H9 (cell line): ENCODE data around the gene VIM. TPM values are rescaled to one million over a fixed set of nuclear protein-coding genes. Genes with fewer than 3 reads are reported as not detected.

ENCODE experiments used
- DNase-seq: peaks from one replicate; pipeline ENCODE4 v3.0.0-alpha.2; 2017
- H2AFZ ChIP-seq: one replicate; pipeline ENCODE4 v1.6.1; 2013; ENCODE audit warnings: mild to moderate bottlenecking, low read length, control low read depth, moderate library complexity
- H2AK5ac ChIP-seq: 2 replicates; pipeline ENCODE4 v1.6.1; 2013; ENCODE audit warnings: low read length, control low read depth, mixed read lengths; ENCODE audit not compliant: insufficient read length
- H2BK120ac ChIP-seq: one replicate; pipeline ENCODE4 v1.6.1; 2013; ENCODE audit warnings: low read depth, mild to moderate bottlenecking, low read length, control low read depth, inconsistent platforms; ENCODE audit not compliant: poor library complexity, severe bottlenecking
- H2BK12ac ChIP-seq: 2 replicates; pipeline ENCODE4 v1.6.1; 2013; ENCODE audit warnings: low read length, control low read depth, mixed read lengths, low read depth; ENCODE audit not compliant: insufficient read length
- H2BK15ac ChIP-seq: 2 replicates; pipeline ENCODE4 v1.6.1; 2013; ENCODE audit warnings: low read depth, low read length, control low read depth
- H2BK20ac ChIP-seq: one replicate; pipeline ENCODE4 v1.6.1; 2013; ENCODE audit warnings: low read depth, mild to moderate bottlenecking, low read length, control low read depth, inconsistent platforms; ENCODE audit not compliant: poor library complexity, severe bottlenecking
- H2BK5ac ChIP-seq: 2 replicates; pipeline ENCODE4 v1.6.1; 2013; ENCODE audit warnings: low read length, control low read depth, mixed read lengths; ENCODE audit not compliant: insufficient read length
- H3K14ac ChIP-seq: 2 replicates; pipeline ENCODE4 v1.6.1; 2013; ENCODE audit warnings: low read length, control low read depth; ENCODE audit not compliant: insufficient read depth
- H3K18ac ChIP-seq: 2 replicates; pipeline ENCODE4 v1.6.1; 2013; ENCODE audit warnings: low read depth, mild to moderate bottlenecking, mixed read lengths, low read length, control low read depth; ENCODE audit not compliant: insufficient read length
- H3K23ac ChIP-seq: 2 replicates; pipeline ENCODE4 v1.6.1; 2013; ENCODE audit warnings: low read length, control low read depth, mixed read lengths, low read depth; ENCODE audit not compliant: insufficient read length
- H3K23me2 ChIP-seq: 2 replicates; pipeline ENCODE4 v1.6.1; 2013; ENCODE audit warnings: low read depth, mild to moderate bottlenecking, mixed read lengths, low read length, control low read depth; ENCODE audit not compliant: insufficient read length, poor library complexity, severe bottlenecking
- H3K27ac ChIP-seq: 2 replicates; pipeline ENCODE4 v1.5.1; 2013; ENCODE audit warnings: low read length, control low read depth, mixed read lengths, low read depth; ENCODE audit not compliant: insufficient read length
- H3K27me3 ChIP-seq: 2 replicates; pipeline ENCODE4 v1.6.1; 2013; ENCODE audit warnings: low read length, control low read depth, inconsistent platforms; ENCODE audit not compliant: insufficient read depth
- H3K4ac ChIP-seq: 2 replicates; pipeline ENCODE4 v1.6.1; 2013; ENCODE audit warnings: low read depth, mild to moderate bottlenecking, control low read depth, inconsistent platforms, low read length, moderate library complexity
- H3K4me1 ChIP-seq: 2 replicates; pipeline ENCODE4 v1.6.1; 2013; ENCODE audit warnings: low read length, control low read depth, inconsistent platforms; ENCODE audit not compliant: insufficient read depth
- H3K4me2 ChIP-seq: 2 replicates; pipeline ENCODE4 v1.6.1; 2013; ENCODE audit warnings: low read length, control low read depth, mixed read lengths; ENCODE audit not compliant: insufficient read length, insufficient read depth
- H3K56ac ChIP-seq: 2 replicates; pipeline ENCODE4 v1.6.1; 2013; ENCODE audit warnings: low read depth, mild to moderate bottlenecking, mixed read lengths, low read length, control low read depth; ENCODE audit not compliant: insufficient read length
- H3K79me1 ChIP-seq: 2 replicates; pipeline ENCODE4 v1.6.1; 2013; ENCODE audit warnings: low read depth, mild to moderate bottlenecking, moderate library complexity, low read length, control low read depth, inconsistent platforms; ENCODE audit not compliant: insufficient read depth, poor library complexity, severe bottlenecking
- H3K79me2 ChIP-seq: 2 replicates; pipeline ENCODE4 v1.6.1; 2013; ENCODE audit warnings: low read length, control low read depth, inconsistent platforms; ENCODE audit not compliant: insufficient read depth
- H3K9ac ChIP-seq: 2 replicates; pipeline ENCODE4 v1.6.1; 2013; ENCODE audit warnings: low read length, control low read depth, mixed read lengths; ENCODE audit not compliant: insufficient read length; ENCODE audit errors: extremely low read depth
- H3K9me3 ChIP-seq: one replicate; pipeline ENCODE4 v1.6.1; 2013; ENCODE audit warnings: low read depth, low read length, inconsistent platforms; ENCODE audit not compliant: control insufficient read depth
- H3T11ph ChIP-seq: one replicate; pipeline ENCODE4 v1.6.1; 2013; ENCODE audit warnings: mild to moderate bottlenecking, low read length, control low read depth, inconsistent platforms
- H4K20me1 ChIP-seq: one replicate; pipeline ENCODE4 v1.6.1; 2013; ENCODE audit not compliant: control insufficient read depth, insufficient read length, insufficient read depth
- H4K5ac ChIP-seq: 2 replicates; pipeline ENCODE4 v1.6.1; 2013; ENCODE audit warnings: low read depth, mild to moderate bottlenecking, mixed read lengths, low read length, control low read depth; ENCODE audit not compliant: insufficient read length
- H4K8ac ChIP-seq: replicated peaks from 2 replicates; pipeline ENCODE4 v1.6.1; 2013; ENCODE audit warnings: low read length, control low read depth, mixed read lengths, low read depth; ENCODE audit not compliant: insufficient read length
- H4K91ac ChIP-seq: 2 replicates; pipeline ENCODE4 v1.6.1; 2013; ENCODE audit warnings: low read depth, mild to moderate bottlenecking, moderate library complexity, mixed read lengths, low read length, control low read depth; ENCODE audit not compliant: insufficient read length
- H3K27ac Mint-ChIP-seq, 3 experiments: 2 replicates in 2 of 3; 3 replicates in 1 of 3; pipeline ENCODE4 v1.8.0; 2020 to 2021; ENCODE audit warnings: mixed read lengths in 3 of 3, mild to moderate bottlenecking in 1 of 3, moderate library complexity in 1 of 3
- H3K27me3 Mint-ChIP-seq: 2 replicates; pipeline ENCODE4 v1.8.0; 2021; ENCODE audit warnings: low read depth, mild to moderate bottlenecking, moderate library complexity, mixed read lengths
- H3K36me3 Mint-ChIP-seq, 3 experiments: 2 replicates in 2 of 3; 3 replicates in 1 of 3; pipeline ENCODE4 v1.8.0; 2020 to 2021; ENCODE audit warnings: low read depth in 3 of 3, mixed read lengths in 3 of 3; ENCODE audit not compliant: insufficient read depth in 1 of 3
- H3K4me1 Mint-ChIP-seq, 2 experiments: 2 replicates each; pipeline ENCODE4 v1.8.0; 2020; ENCODE audit warnings: mixed read lengths in 2 of 2
- H3K4me3 Mint-ChIP-seq, 2 experiments: 2 replicates in 1 of 2; 3 replicates in 1 of 2; pipeline ENCODE4 v1.8.0; 2020 to 2021; ENCODE audit warnings: mild to moderate bottlenecking in 2 of 2, mixed read lengths in 2 of 2, moderate library complexity in 1 of 2
- H3K9me3 Mint-ChIP-seq, 2 experiments: 2 replicates in 1 of 2; 3 replicates in 1 of 2; pipeline ENCODE4 v1.8.0; 2020; ENCODE audit warnings: mild to moderate bottlenecking in 2 of 2, mixed read lengths in 2 of 2, moderate library complexity in 1 of 2
- WGBS: extraction: QIAGEN DNeasy Blood & Tissue Kit; methylation state at CpG from one replicate; pipeline ENCODE4 v1.1.7; 2013; ENCODE audit warnings: missing lambda C conversion rate, low lambda C conversion rate, mixed read lengths; ENCODE audit not compliant: insufficient read length; ENCODE audit errors: extremely low coverage; 5-methylcytosine and 5-hydroxymethylcytosine counted together
- total RNA-seq: library from RNA; stranded (reverse); gene quantifications from 2 replicates; pipeline ENCODE4 v1.2.1, GENCODE V29; 2021
- TF ChIP-seq, protein P1 (sequence below): fragments of 200-600 bp; sonication (generic); conservative IDR thresholded peaks from 3 replicates; pipeline ENCODE4 v1.8.0; 2021; ENCODE audit warnings: antibody characterized with exemption, mild to moderate bottlenecking

VIM gene
- total RNA-seq, 1 experiment from 2014 or later = 232 TPM

DNA sequence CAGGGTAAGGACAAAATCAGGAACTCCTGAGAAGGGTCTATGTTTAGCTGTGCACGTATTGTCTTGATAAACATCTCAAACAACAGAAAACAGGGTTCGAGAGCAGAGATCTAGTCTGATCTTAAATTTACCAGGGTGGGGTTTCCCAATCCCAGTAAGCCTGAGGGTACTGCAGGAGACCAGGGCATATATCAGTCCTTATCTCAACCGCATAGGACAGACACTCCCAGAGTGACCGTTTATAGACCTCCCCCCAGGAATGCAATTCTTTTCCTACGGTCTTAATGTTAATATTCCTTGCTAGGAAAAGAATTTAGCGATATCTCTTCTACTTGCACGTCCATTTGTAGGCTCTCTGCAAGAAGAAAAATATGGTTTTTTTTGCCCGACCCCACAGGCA, 35.5 kb downstream of the VIM start:
- H3K27ac ChIP-seq = no peak overlapping the region

More for the DNA sequence above, 35.5 kb downstream of the VIM start:
- no peak overlapping the region for H2AK5ac ChIP-seq
- H4K5ac ChIP-seq = no peak overlapping the region
- H2BK120ac ChIP-seq = no peak overlapping the region
- H2AFZ ChIP-seq = no peak overlapping the region
- DNase-seq = no peak
- Mint-ChIP-seq H3K27me3 (no peaks in the 10 kb centered on the region), H3K9me3 (peaks cover 44 to 46% of the 10 kb centered on the region in 2 experiments), H3K27ac (no peak overlapping the region), H3K4me1 (peaks cover 6 to 8% of the 10 kb centered on the region in 2 experiments; a peak in 3 of 4 replicates), H3K36me3 (peaks cover 14 to 38% (median 24%) of the 10 kb centered on the region in 3 experiments), H3K4me3 (no peak overlapping the region)
- H3K23ac ChIP-seq = no peak overlapping the region
- H2BK20ac ChIP-seq = no peak overlapping the region
- H3K9ac ChIP-seq = no peak overlapping the region
- H2BK15ac ChIP-seq = no peak overlapping the region
- no CpG with 5 or more reads among the region's 8 CpGs for WGBS
- no peak overlapping the region for H3K14ac ChIP-seq
- H3T11ph ChIP-seq = no peak overlapping the region
- H3K79me2 ChIP-seq = no peaks in the 10 kb centered on the region
- no peaks in the 10 kb centered on the region for H3K27me3 ChIP-seq
- no peak overlapping the region for H3K4ac ChIP-seq
- no peaks in the 10 kb centered on the region for H3K23me2 ChIP-seq
- H3K4me1 ChIP-seq = no peaks in the 10 kb centered on the region
- H4K8ac ChIP-seq = no peak overlapping the region
- no peak overlapping the region for H3K4me2 ChIP-seq
- TF ChIP-seq, protein P1, sequence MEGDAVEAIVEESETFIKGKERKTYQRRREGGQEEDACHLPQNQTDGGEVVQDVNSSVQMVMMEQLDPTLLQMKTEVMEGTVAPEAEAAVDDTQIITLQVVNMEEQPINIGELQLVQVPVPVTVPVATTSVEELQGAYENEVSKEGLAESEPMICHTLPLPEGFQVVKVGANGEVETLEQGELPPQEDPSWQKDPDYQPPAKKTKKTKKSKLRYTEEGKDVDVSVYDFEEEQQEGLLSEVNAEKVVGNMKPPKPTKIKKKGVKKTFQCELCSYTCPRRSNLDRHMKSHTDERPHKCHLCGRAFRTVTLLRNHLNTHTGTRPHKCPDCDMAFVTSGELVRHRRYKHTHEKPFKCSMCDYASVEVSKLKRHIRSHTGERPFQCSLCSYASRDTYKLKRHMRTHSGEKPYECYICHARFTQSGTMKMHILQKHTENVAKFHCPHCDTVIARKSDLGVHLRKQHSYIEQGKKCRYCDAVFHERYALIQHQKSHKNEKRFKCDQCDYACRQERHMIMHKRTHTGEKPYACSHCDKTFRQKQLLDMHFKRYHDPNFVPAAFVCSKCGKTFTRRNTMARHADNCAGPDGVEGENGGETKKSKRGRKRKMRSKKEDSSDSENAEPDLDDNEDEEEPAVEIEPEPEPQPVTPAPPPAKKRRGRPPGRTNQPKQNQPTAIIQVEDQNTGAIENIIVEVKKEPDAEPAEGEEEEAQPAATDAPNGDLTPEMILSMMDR = no peak
- no peak overlapping the region for H2BK5ac ChIP-seq
- no peak overlapping the region for H3K18ac ChIP-seq
- no peak overlapping the region for H4K91ac ChIP-seq
- H2BK12ac ChIP-seq = no peak overlapping the region
- H3K56ac ChIP-seq = no peak overlapping the region
- H3K79me1 ChIP-seq = no peaks in the 10 kb centered on the region
- peaks cover 22% of the 10 kb centered on the region for H3K9me3 ChIP-seq
- no peaks in the 10 kb centered on the region for H4K20me1 ChIP-seq
